A549 (cell line): ENCODE results near the gene CEP97. TPM values are rescaled to one million over a fixed set of nuclear protein-coding genes. Genes with fewer than 3 reads are reported as not detected.

Experiments used
- BCL3 ChIP-seq: fragments of >200 bp; sonication (Bioruptor Twin); formaldehyde crosslinking; IDR thresholded peaks from 3 replicates; pipeline ENCODE4 v1.6.1; 2016
- BHLHE40 ChIP-seq: IDR thresholded peaks from 2 replicates; pipeline ENCODE4 v1.6.1; 2012; ENCODE audit warnings: low read depth, low read length, inconsistent platforms
- CBX2 ChIP-seq: fragments of 200-600 bp; sonication (generic); IDR thresholded peaks from 2 replicates; pipeline ENCODE4 v1.6.1; 2016; ENCODE audit warnings: low read depth, mild to moderate bottlenecking, borderline replicate concordance
- CEBPB ChIP-seq, 2 experiments: fragments of >200 bp in 1 of 2; sonication (Bioruptor Twin) in 1 of 2; formaldehyde crosslinking in 1 of 2; IDR thresholded peaks; 2 replicates each; pipeline ENCODE4 v1.6.1; 2012 to 2016
- CHD2 ChIP-seq: fragments of 150-350 bp; IDR thresholded peaks from 2 replicates; pipeline ENCODE4 v1.6.1; 2014; ENCODE audit warnings: low read length; ENCODE audit not compliant: partially characterized antibody
- ELK1 ChIP-seq: fragments of 150-350 bp; IDR thresholded peaks from 2 replicates; pipeline ENCODE4 v1.6.1; 2014; ENCODE audit warnings: low read depth, mild to moderate bottlenecking, low read length
- EP300 ChIP-seq, 2 experiments: fragments of >200 bp; sonication (Bioruptor Twin); formaldehyde crosslinking; IDR thresholded peaks; 2 replicates in 1 of 2; 3 replicates in 1 of 2; pipeline ENCODE4 v1.6.1; 2016 to 2017
- FOSB ChIP-seq: fragments of 250-450 bp; sonication (Bioruptor Pico); IDR thresholded peaks from 2 replicates; pipeline ENCODE4 v1.5.0; 2020; ENCODE audit warnings: mild to moderate bottlenecking, moderate library complexity
- FOSL2 ChIP-seq, 2 experiments: fragments of 450-650 bp in 1 of 2; fragments of >200 bp in 1 of 2; sonication (Bioruptor Twin) in 1 of 2; formaldehyde crosslinking; IDR thresholded peaks; 2 replicates each; pipeline versions ENCODE4 v1.5.0 to v1.6.1; 2016 to 2020; ENCODE audit warnings: mild to moderate bottlenecking in 1 of 2, moderate library complexity in 1 of 2
- FOXS1 ChIP-seq: fragments of 250-450 bp; sonication (Bioruptor Pico); IDR thresholded peaks from 2 replicates; pipeline ENCODE4 v1.5.0; 2020; ENCODE audit warnings: mild to moderate bottlenecking, moderate library complexity
- HES2 ChIP-seq: fragments of >200 bp; sonication (Bioruptor Twin); formaldehyde crosslinking; IDR thresholded peaks from 2 replicates; pipeline ENCODE4 v1.6.1; 2016
- HEYL ChIP-seq: fragments of 250-450 bp; sonication (Bioruptor Pico); IDR thresholded peaks from 2 replicates; pipeline ENCODE4 v1.8.0; 2021; ENCODE audit warnings: mild to moderate bottlenecking, moderate library complexity
- HOXA7 ChIP-seq: fragments of 250-450 bp; sonication (Bioruptor Pico); IDR thresholded peaks from 2 replicates; pipeline ENCODE4 v1.5.0; 2020; ENCODE audit warnings: mild to moderate bottlenecking, moderate library complexity
- HOXB5 ChIP-seq: fragments of 250-450 bp; sonication (Bioruptor Pico); IDR thresholded peaks from 2 replicates; pipeline ENCODE4 v1.5.0; 2020; ENCODE audit warnings: mild to moderate bottlenecking, moderate library complexity
- JUNB ChIP-seq: fragments of >200 bp; sonication (Bioruptor Twin); formaldehyde crosslinking; IDR thresholded peaks from 2 replicates; pipeline ENCODE4 v1.6.1; 2016
- KDM1A ChIP-seq: fragments of 200-600 bp; sonication (generic); IDR thresholded peaks from 2 replicates; pipeline ENCODE4 v1.6.1; 2016; ENCODE audit warnings: low read depth, mild to moderate bottlenecking
- MAX ChIP-seq: IDR thresholded peaks from 2 replicates; pipeline ENCODE4 v1.6.1; 2012
- NFE2L2 ChIP-seq: fragments of 150-350 bp; conservative IDR thresholded peaks from 2 replicates; pipeline ENCODE4 v1.6.1; 2014; ENCODE audit warnings: low read length
- NPAS2 ChIP-seq: fragments of 250-450 bp; sonication (Bioruptor Pico); IDR thresholded peaks from 2 replicates; pipeline ENCODE4 v1.8.0; 2022; ENCODE audit warnings: mild to moderate bottlenecking, moderate library complexity, borderline replicate concordance
- POLR2AphosphoS2 ChIP-seq: conservative IDR thresholded peaks from 2 replicates; pipeline ENCODE4 v1.6.1; 2012; ENCODE audit warnings: low read length, improper control_type of control experiment, inconsistent platforms
- RNF2 ChIP-seq: fragments of 200-600 bp; sonication (generic); IDR thresholded peaks from 2 replicates; pipeline ENCODE4 v1.6.1; 2016; ENCODE audit warnings: low read depth, mild to moderate bottlenecking, antibody characterized with exemption, moderate library complexity, borderline replicate concordance
- SMC3 ChIP-seq: fragments of >200 bp; sonication (Bioruptor Twin); formaldehyde crosslinking; IDR thresholded peaks from 3 replicates; pipeline ENCODE4 v1.6.1; 2018; ENCODE audit warnings: inconsistent platforms
- SREBF2 ChIP-seq: fragments of 450-650 bp; IDR thresholded peaks from 2 replicates; pipeline ENCODE4 v1.6.1; 2014; ENCODE audit warnings: mild to moderate bottlenecking, moderate library complexity
- TFCP2L1 ChIP-seq: fragments of 250-450 bp; sonication (Bioruptor Pico); IDR thresholded peaks from 2 replicates; pipeline ENCODE4 v1.5.0; 2021; ENCODE audit warnings: mild to moderate bottlenecking
- ZC3H11A ChIP-seq: fragments of 450-650 bp; IDR thresholded peaks from 2 replicates; pipeline ENCODE4 v1.6.1; 2014; ENCODE audit warnings: antibody characterized with exemption, mild to moderate bottlenecking
- ZNF302 ChIP-seq: fragments of 250-450 bp; sonication (Bioruptor Pico); IDR thresholded peaks from 2 replicates; pipeline ENCODE4 v1.9.0; 2021; ENCODE audit warnings: inconsistent platforms, mild to moderate bottlenecking, moderate library complexity
- ZSCAN20 ChIP-seq: fragments of 250-450 bp; sonication (Bioruptor Pico); IDR thresholded peaks from 2 replicates; pipeline ENCODE4 v1.8.0; 2022; ENCODE audit warnings: mild to moderate bottlenecking, moderate library complexity
- polyA plus RNA-seq, 4 experiments: library from polyadenylated mRNA; depleted of rRNA in 3 of 4; stranded (reverse); fragments of >200 nt; fragmentation: RNase III in 1 of 4; extraction: RNeasy Plus Mini Kit Qiagen cat#74134 plus additional on column Dnase treatment in 1 of 4; gene quantifications; 2 replicates in 3 of 4; 3 replicates in 1 of 4; pipeline ENCODE4 v1.2.3, GENCODE V29; 2011 to 2017
- TF ChIP-seq, protein P1 (sequence below): fragments of >200 bp; sonication (Bioruptor Twin); formaldehyde crosslinking; IDR thresholded peaks from 3 replicates; pipeline ENCODE4 v1.5.1; 2016
- TF ChIP-seq, protein P2 (sequence below): IDR thresholded peaks from 2 replicates; pipeline ENCODE4 v1.6.1; 2012; ENCODE audit warnings: low read depth, borderline replicate concordance
- TF ChIP-seq, protein P3 (sequence below): fragments of 200-600 bp; sonication (generic); IDR thresholded peaks from 2 replicates; pipeline ENCODE4 v1.6.1; 2016; ENCODE audit warnings: antibody characterized with exemption, mild to moderate bottlenecking, moderate library complexity

The CEP97 gene
- polyA plus RNA-seq, 2 of the 4 experiments (the other 2 are of a cell fraction): 4.0 to 5.1 TPM

DNA sequence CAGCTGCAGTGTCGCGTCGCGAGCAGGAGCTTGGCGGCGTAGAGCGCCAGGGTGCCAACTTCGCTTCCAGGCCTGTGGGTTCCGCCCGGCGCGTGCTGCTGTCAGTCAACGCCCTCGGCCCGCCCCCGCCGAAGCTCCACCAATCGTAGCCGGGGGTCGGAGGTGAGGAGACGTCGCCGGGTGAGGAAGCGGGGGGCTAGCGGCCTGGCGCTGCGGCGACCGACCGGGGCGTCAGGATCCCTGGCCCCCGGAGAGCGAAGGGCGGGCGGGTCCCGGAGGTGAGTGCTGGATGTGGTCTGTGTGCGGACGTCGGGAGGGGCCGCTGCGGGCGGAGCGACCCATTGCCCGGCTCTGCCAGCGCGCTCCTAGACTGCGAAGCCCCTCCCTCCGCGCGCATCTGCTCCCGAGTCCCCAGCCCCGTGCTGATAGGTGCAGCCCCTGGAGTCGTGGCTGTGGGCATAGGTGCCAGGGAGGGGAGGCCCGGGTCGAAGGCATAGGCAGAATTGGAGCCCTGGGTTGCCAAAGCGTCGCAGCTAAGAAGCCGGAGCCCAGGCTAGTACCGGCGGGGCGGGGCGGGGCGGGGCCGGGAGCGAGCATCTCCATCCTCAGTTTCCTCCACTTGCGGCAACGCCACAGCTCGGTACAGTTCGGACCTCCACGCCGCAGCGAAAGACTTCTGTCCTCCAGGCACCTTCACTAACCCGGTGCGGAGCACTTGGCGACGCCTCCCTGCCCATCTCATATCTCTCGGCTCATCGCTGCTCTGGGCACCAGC lies 54.8 kb downstream of the CEP97 start, which contains the start of gene NXPE3 (continued):
- TF ChIP-seq POLR2AphosphoS2: no peak
- no peak for TF ChIP-seq EP300 (IDR thresholded peaks at IDR 0.05)
- no peak for TF ChIP-seq NPAS2 (CRISPR knock-in tag)
- peak; percentile 91 for TF ChIP-seq MAX
- no peak for TF ChIP-seq ZNF302 (CRISPR knock-in tag)
- no peak for TF ChIP-seq SREBF2
- no peak for TF ChIP-seq CBX2
- TF ChIP-seq BCL3: no peak
- no peak for TF ChIP-seq RNF2
- no peak for TF ChIP-seq CEBPB (IDR thresholded peaks at IDR 0.05)
- TF ChIP-seq HOXB5 (CRISPR knock-in tag): no peak
- TF ChIP-seq TFCP2L1 (CRISPR knock-in tag): no peak
- no peak for TF ChIP-seq KDM1A
- no peak for TF ChIP-seq HOXA7 (CRISPR knock-in tag)
- TF ChIP-seq ZC3H11A: no peak
- TF ChIP-seq NFE2L2: no peak
- TF ChIP-seq, protein P1, sequence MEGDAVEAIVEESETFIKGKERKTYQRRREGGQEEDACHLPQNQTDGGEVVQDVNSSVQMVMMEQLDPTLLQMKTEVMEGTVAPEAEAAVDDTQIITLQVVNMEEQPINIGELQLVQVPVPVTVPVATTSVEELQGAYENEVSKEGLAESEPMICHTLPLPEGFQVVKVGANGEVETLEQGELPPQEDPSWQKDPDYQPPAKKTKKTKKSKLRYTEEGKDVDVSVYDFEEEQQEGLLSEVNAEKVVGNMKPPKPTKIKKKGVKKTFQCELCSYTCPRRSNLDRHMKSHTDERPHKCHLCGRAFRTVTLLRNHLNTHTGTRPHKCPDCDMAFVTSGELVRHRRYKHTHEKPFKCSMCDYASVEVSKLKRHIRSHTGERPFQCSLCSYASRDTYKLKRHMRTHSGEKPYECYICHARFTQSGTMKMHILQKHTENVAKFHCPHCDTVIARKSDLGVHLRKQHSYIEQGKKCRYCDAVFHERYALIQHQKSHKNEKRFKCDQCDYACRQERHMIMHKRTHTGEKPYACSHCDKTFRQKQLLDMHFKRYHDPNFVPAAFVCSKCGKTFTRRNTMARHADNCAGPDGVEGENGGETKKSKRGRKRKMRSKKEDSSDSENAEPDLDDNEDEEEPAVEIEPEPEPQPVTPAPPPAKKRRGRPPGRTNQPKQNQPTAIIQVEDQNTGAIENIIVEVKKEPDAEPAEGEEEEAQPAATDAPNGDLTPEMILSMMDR: no peak
- TF ChIP-seq ZSCAN20: no peak
- TF ChIP-seq JUNB: no peak
- TF ChIP-seq, protein P2, sequence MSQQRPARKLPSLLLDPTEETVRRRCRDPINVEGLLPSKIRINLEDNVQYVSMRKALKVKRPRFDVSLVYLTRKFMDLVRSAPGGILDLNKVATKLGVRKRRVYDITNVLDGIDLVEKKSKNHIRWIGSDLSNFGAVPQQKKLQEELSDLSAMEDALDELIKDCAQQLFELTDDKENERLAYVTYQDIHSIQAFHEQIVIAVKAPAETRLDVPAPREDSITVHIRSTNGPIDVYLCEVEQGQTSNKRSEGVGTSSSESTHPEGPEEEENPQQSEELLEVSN: peak; percentile 89
- no peak for TF ChIP-seq HES2
- TF ChIP-seq, protein P3, sequence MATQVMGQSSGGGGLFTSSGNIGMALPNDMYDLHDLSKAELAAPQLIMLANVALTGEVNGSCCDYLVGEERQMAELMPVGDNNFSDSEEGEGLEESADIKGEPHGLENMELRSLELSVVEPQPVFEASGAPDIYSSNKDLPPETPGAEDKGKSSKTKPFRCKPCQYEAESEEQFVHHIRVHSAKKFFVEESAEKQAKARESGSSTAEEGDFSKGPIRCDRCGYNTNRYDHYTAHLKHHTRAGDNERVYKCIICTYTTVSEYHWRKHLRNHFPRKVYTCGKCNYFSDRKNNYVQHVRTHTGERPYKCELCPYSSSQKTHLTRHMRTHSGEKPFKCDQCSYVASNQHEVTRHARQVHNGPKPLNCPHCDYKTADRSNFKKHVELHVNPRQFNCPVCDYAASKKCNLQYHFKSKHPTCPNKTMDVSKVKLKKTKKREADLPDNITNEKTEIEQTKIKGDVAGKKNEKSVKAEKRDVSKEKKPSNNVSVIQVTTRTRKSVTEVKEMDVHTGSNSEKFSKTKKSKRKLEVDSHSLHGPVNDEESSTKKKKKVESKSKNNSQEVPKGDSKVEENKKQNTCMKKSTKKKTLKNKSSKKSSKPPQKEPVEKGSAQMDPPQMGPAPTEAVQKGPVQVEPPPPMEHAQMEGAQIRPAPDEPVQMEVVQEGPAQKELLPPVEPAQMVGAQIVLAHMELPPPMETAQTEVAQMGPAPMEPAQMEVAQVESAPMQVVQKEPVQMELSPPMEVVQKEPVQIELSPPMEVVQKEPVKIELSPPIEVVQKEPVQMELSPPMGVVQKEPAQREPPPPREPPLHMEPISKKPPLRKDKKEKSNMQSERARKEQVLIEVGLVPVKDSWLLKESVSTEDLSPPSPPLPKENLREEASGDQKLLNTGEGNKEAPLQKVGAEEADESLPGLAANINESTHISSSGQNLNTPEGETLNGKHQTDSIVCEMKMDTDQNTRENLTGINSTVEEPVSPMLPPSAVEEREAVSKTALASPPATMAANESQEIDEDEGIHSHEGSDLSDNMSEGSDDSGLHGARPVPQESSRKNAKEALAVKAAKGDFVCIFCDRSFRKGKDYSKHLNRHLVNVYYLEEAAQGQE: no peak
- no peak for TF ChIP-seq FOXS1 (CRISPR knock-in tag)
- TF ChIP-seq FOSB: no peak
- no peak for TF ChIP-seq FOSL2 (IDR thresholded peaks at IDR 0.05)
- no peak for TF ChIP-seq FOSL2 (CRISPR knock-in tag; IDR thresholded peaks at IDR 0.05)
- TF ChIP-seq BHLHE40: no peak
- no peak for TF ChIP-seq CHD2
- TF ChIP-seq ELK1: no peak
- no peak for TF ChIP-seq SMC3
- no peak for TF ChIP-seq HEYL (CRISPR knock-in tag)
- TF ChIP-seq, all 56 proteins: peak for 9
